Retina (tissue), 1 donor: ENCODE results near the gene RNF25.

Source experiments
- DNase-seq: peaks from one replicate; pipeline ENCODE4 v3.0.0-alpha.2; 2016

The RNF25 gene

GRCh38 chr2:218671097-218671653, 627 bp downstream of the RNF25 start:
- DNase-seq = no peak

- DNase-seq = no peak
Measured at GRCh38 chr2:218664653-218665052, 7.1 kb downstream of the RNF25 start.

- no peak for DNase-seq
Measured at GRCh38 chr2:218663901-218664300, 7.9 kb downstream of the RNF25 start.

- no peak for DNase-seq
Measured at GRCh38 chr2:218662827-218663226, 9.0 kb downstream of the RNF25 start.

- DNase-seq = no peak
Measured at GRCh38 chr2:218662377-218662776, 9.4 kb downstream of the RNF25 start.

- no peak for DNase-seq
Measured at GRCh38 chr2:218659988-218660358, 11.8 kb downstream of the RNF25 start.

- DNase-seq = peak; percentile 95
Measured at GRCh38 chr2:218659258-218659987, 12.4 kb downstream of the RNF25 start, which contains the start of the genes BCS1L and ZNF142. Gene BCS1L (plus strand): TSS chr2:218659683. CDS start chr2:218660988, 1,305 bp downstream. Gene ZNF142 (minus strand): TSS chr2:218659623. CDS start chr2:218656429, 3,194 bp downstream.

- no peak for DNase-seq
Measured at GRCh38 chr2:218658671-218659257, 13.0 kb downstream of the RNF25 start.

GRCh38 chr2:218655751-218656150, 16.1 kb downstream of the RNF25 start:
- DNase-seq = no peak

- no peak for DNase-seq
Measured at GRCh38 chr2:218648787-218649100, 23.1 kb downstream of the RNF25 start.

GRCh38 chr2:218648088-218648786, 23.6 kb downstream of the RNF25 start:
- DNase-seq = peak; percentile 55

GRCh38 chr2:218645126-218645525, 26.7 kb downstream of the RNF25 start:
- no peak for DNase-seq

GRCh38 chr2:218644721-218645120, 27.1 kb downstream of the RNF25 start:
- DNase-seq = no peak

- no peak for DNase-seq
Measured at GRCh38 chr2:218643751-218644310, 28.0 kb downstream of the RNF25 start.

GRCh38 chr2:218642786-218643185, 29.0 kb downstream of the RNF25 start:
- DNase-seq = no peak

- no peak for DNase-seq
Measured at GRCh38 chr2:218642121-218642656, 29.6 kb downstream of the RNF25 start.

- DNase-seq = no peak
Measured at GRCh38 chr2:218638372-218638771, 33.4 kb downstream of the RNF25 start.

GRCh38 chr2:218635719-218636118, 36.1 kb downstream of the RNF25 start:
- no peak for DNase-seq

GRCh38 chr2:218631837-218632236, 40.0 kb downstream of the RNF25 start:
- no peak for DNase-seq

GRCh38 chr2:218627939-218628338, 43.9 kb downstream of the RNF25 start:
- no peak for DNase-seq

- DNase-seq = no peak
Measured at GRCh38 chr2:218626369-218626768, 45.4 kb downstream of the RNF25 start.

GRCh38 chr2:218623366-218623705, 48.5 kb downstream of the RNF25 start:
- no peak for DNase-seq
